K562 (cell line): ENCODE measurements around the gene RABL6. TPM values are rescaled to one million over a fixed set of nuclear protein-coding genes. Genes with fewer than 3 reads are reported as not detected.
A peak's percentile ranks its signal among the peaks of the same experiment; 100 is the strongest.

ENCODE experiments used
- ATAC-seq: fragments of 200-7000 bp; cut with Tn5 transposase; 3 replicates; pipeline ENCODE4 v1.9.1; 2020; ENCODE audit warnings: moderate library complexity
- BruUV-seq: library from RNA; stranded (reverse); fragments of 400-500 nt; replicated peaks from 2 replicates; lab custom pipeline; 2021; lab: Mats Ljungman, UMichigan
- CTCF ChIA-PET: fragments of 300-600 bp; formaldehyde crosslinking; extraction: SDS; loops from one replicate; lab custom pipeline; 2021; ENCODE audit warnings: low intra/inter-chr PET ratio; lab: Yijun Ruan, JAX
- POLR2A ChIA-PET: fragments of 300-600, 350-650 bp; sonication (Branson Sonifier 250); formaldehyde crosslinking; extraction: SDS; loops from one replicate; lab custom pipeline; 2021; ENCODE audit warnings: antibody characterized with exemption, inconsistent platforms; lab: Yijun Ruan, JAX
- DNase-seq, 4 experiments: peaks; one replicate each; pipeline versions ENCODE4 v3.0.0 to v3.0.0-alpha.2; 2011 to 2018; ENCODE audit warnings: low spot score in 3 of 4, mixed read lengths in 3 of 4; ENCODE audit errors: extremely low read depth in 1 of 4
- FAIRE-seq: peaks from 2 replicates; lab custom pipeline; 2011; peaks lifted over from hg19 to GRCh38; lab: Jason Lieb, UNC
- H2AFZ ChIP-seq: 2 replicates; pipeline ENCODE4 v1.6.0; 2011; ENCODE audit warnings: low read depth, low read length, control low read depth, inconsistent platforms
- H3K27ac ChIP-seq: fragments of 200-600 bp; 3 replicates; pipeline ENCODE4 v1.8.0; 2011; ENCODE audit warnings: low read depth, mild to moderate bottlenecking, control low read depth, inconsistent platforms, low read length, moderate library complexity, mixed read lengths; ENCODE audit errors: extremely low read depth
- H3K27me3 ChIP-seq, 2 experiments: fragments of 300-600 bp in 1 of 2; 2 replicates in 1 of 2; 3 replicates in 1 of 2; pipeline versions ENCODE4 v1.6.0 to v1.8.0; 2011; ENCODE audit warnings: inconsistent platforms in 2 of 2, low read length in 2 of 2, mild to moderate bottlenecking in 1 of 2, mixed read lengths in 1 of 2, moderate library complexity in 1 of 2; ENCODE audit not compliant: control insufficient read depth in 2 of 2, insufficient read depth in 2 of 2
- H3K36me3 ChIP-seq: fragments of 300-600 bp; 3 replicates; pipeline ENCODE4 v1.8.0; 2011; ENCODE audit warnings: mild to moderate bottlenecking, low read length, inconsistent platforms; ENCODE audit not compliant: control insufficient read depth, insufficient read depth
- H3K4me1 ChIP-seq, 2 experiments: fragments of 200-600 bp in 1 of 2; replicated peaks in 1 of 2; 2 replicates in 1 of 2; 3 replicates in 1 of 2; pipeline versions ENCODE4 v1.5.1 to v1.8.0; 2011; ENCODE audit warnings: inconsistent platforms in 2 of 2, low read length in 2 of 2, mild to moderate bottlenecking in 1 of 2, mixed read lengths in 1 of 2, moderate library complexity in 1 of 2; ENCODE audit not compliant: control insufficient read depth in 2 of 2, insufficient read depth in 2 of 2
- H3K4me2 ChIP-seq: 2 replicates; pipeline ENCODE4 v1.6.1; 2011; ENCODE audit warnings: low read length, control low read depth, inconsistent platforms, mixed read lengths; ENCODE audit not compliant: insufficient read depth
- H3K4me3 ChIP-seq: fragments of 200-600 bp; sonication (generic), shearing (Covaris generic); 2 replicates; pipeline ENCODE4 v1.5.1; 2016; ENCODE audit warnings: control low read depth, inconsistent platforms
- H3K79me2 ChIP-seq: fragments of 200-600 bp; 3 replicates; pipeline ENCODE4 v1.8.0; 2011; ENCODE audit warnings: low read length, inconsistent platforms; ENCODE audit not compliant: control insufficient read depth, insufficient read depth
- H3K9ac ChIP-seq, 2 experiments: 2 replicates each; pipeline versions ENCODE4 v1.6.0 to v1.6.1; 2011; ENCODE audit warnings: low read depth in 2 of 2, low read length in 2 of 2, control low read depth in 1 of 2, inconsistent platforms in 1 of 2, mild to moderate bottlenecking in 1 of 2, mixed read lengths in 1 of 2; ENCODE audit not compliant: insufficient read depth in 1 of 2
- H3K9me1 ChIP-seq: one replicate; pipeline ENCODE4 v1.6.0; 2011; ENCODE audit warnings: inconsistent platforms, mild to moderate bottlenecking, low read length, moderate library complexity; ENCODE audit not compliant: control insufficient read depth, insufficient read depth
- H3K9me3 ChIP-seq: replicated peaks from 2 replicates; pipeline ENCODE4 v1.5.1; 2011; ENCODE audit warnings: low read depth, low read length, inconsistent platforms; ENCODE audit not compliant: control insufficient read depth, insufficient read depth
- H4K20me1 ChIP-seq: replicated peaks from 2 replicates; pipeline ENCODE4 v1.6.1; 2011; ENCODE audit warnings: low read length, inconsistent platforms, mixed read lengths; ENCODE audit not compliant: control insufficient read depth, insufficient read depth
- AFF1 ChIP-seq, 2 experiments: fragments of 450-650 bp; IDR thresholded peaks; 2 replicates each; pipeline ENCODE4 v1.6.1; 2018; ENCODE audit warnings: mild to moderate bottlenecking in 2 of 2, low read depth in 1 of 2; ENCODE audit not compliant: partially characterized antibody in 2 of 2
- ARHGAP35 ChIP-seq: fragments of 450-650 bp; IDR thresholded peaks from 2 replicates; pipeline ENCODE4 v1.6.1; 2018; ENCODE audit not compliant: partially characterized antibody
- ELK3 ChIP-seq: fragments of 450-650 bp; formaldehyde crosslinking; IDR thresholded peaks from 2 replicates; pipeline ENCODE4 v1.4.0; 2020; ENCODE audit warnings: mild to moderate bottlenecking
- ETS2 ChIP-seq: IDR thresholded peaks from 2 replicates; pipeline ENCODE4 v1.6.1; 2016; ENCODE audit warnings: borderline replicate concordance, missing genetic modification characterization, mild to moderate bottlenecking, moderate library complexity, missing compliant biosample characterization; ENCODE audit not compliant: poor library complexity, severe bottlenecking
- HDAC3 ChIP-seq: fragments of 450-650 bp; IDR thresholded peaks from 2 replicates; pipeline ENCODE4 v1.6.1; 2018; ENCODE audit warnings: borderline replicate concordance, mild to moderate bottlenecking, moderate library complexity; ENCODE audit not compliant: partially characterized antibody
- HNRNPUL1 ChIP-seq: fragments of 200-400 bp; formaldehyde crosslinking; IDR thresholded peaks from 2 replicates; pipeline ENCODE4 v1.6.1; 2017; ENCODE audit warnings: low read length
- MCM3 ChIP-seq: fragments of 450-650 bp; IDR thresholded peaks from 2 replicates; pipeline ENCODE4 v1.6.1; 2016
- MYBL2 ChIP-seq, 2 experiments: fragments of 450-650 bp in 1 of 2; sonication (generic) in 1 of 2; formaldehyde crosslinking in 1 of 2; IDR thresholded peaks; 2 replicates each; pipeline versions ENCODE4 v1.6.1 to v1.8.1; 2017 to 2022; ENCODE audit warnings: borderline replicate concordance in 1 of 2, inconsistent platforms in 1 of 2, low read depth in 1 of 2, mild to moderate bottlenecking in 1 of 2, missing genetic modification reagents in 1 of 2, moderate library complexity in 1 of 2
- NFE2 ChIP-seq: IDR thresholded peaks from 2 replicates; pipeline ENCODE4 v1.6.1; 2014; ENCODE audit warnings: antibody characterized with exemption, low read depth
- SNRNP70 ChIP-seq: fragments of 200-400 bp; formaldehyde crosslinking; optimal IDR thresholded peaks from 2 replicates; pipeline ENCODE3; 2017; ENCODE audit warnings: low read depth, low read length
- STAT6 ChIP-seq: sonication (generic); formaldehyde crosslinking; IDR thresholded peaks from 2 replicates; pipeline ENCODE4 v1.8.1; 2023; ENCODE audit warnings: mild to moderate bottlenecking, missing genetic modification reagents
- TARDBP ChIP-seq: fragments of 450-650 bp; IDR thresholded peaks from 2 replicates; pipeline ENCODE4 v1.6.1; 2016
- TCF3 ChIP-seq: sonication (generic); formaldehyde crosslinking; IDR thresholded peaks from 2 replicates; pipeline ENCODE4 v1.4.0; 2020; ENCODE audit warnings: mild to moderate bottlenecking, missing genetic modification reagents
- WHSC1 ChIP-seq: IDR thresholded peaks from one replicate; pipeline ENCODE4 v1.6.1; 2012; ENCODE audit warnings: low read length, control low read depth, inconsistent platforms
- WGBS: fragments of 100-300 bp; shearing (Covaris generic); methylation state at CpG from one replicate; pipeline ENCODE4 v1.1.6; 2016; ENCODE audit warnings: low coverage, mixed read lengths; ENCODE audit not compliant: insufficient coverage; ENCODE audit errors: missing lambda C conversion rate; 5-methylcytosine and 5-hydroxymethylcytosine counted together
- in situ Hi-C: fragments of 300-500 bp; cut with MboI; formaldehyde crosslinking; loops from 4 replicates; pipeline ENCODE4 v1.15.0; 2018; ENCODE audit warnings: inconsistent platforms, mixed read lengths
- intact Hi-C: fragments of 100-400 bp; cut with micrococcal nuclease; formaldehyde crosslinking; loops from 2 replicates; pipeline ENCODE4 v1.14.2; 2022
- polyA plus RNA-seq, 8 experiments: library from polyadenylated mRNA; depleted of rRNA in 4 of 8; stranded (reverse) in 5 of 8; unstranded in 3 of 8; fragments of >200 nt; fragmentation: Nextera tagmentation in 2 of 8; fragmentation: Illumina TruSeq in 1 of 8; extraction: Ambion mirVana in 2 of 8; extraction: Trizol in 1 of 8; gene quantifications; 2 replicates each; pipeline versions ENCODE4 v1.2.1 to v1.2.3, GENCODE V29; 2011 to 2014; ENCODE audit warnings: inconsistent platforms in 1 of 8, missing spikeins in 1 of 8
- total RNA-seq, 7 experiments: library from RNA; depleted of rRNA in 6 of 7; stranded (reverse); fragments of >200 nt in 6 of 7; fragmentation: Illumina TruSeq in 2 of 7; extraction: Trizol in 2 of 7; gene quantifications; 2 replicates each; pipeline versions ENCODE4 v1.2.1 to v1.2.3, GENCODE V29; 2011 to 2021; ENCODE audit warnings: low replicate concordance in 1 of 7

Gene RABL6
- total and polyA plus RNA-seq, 9 of the 15 experiments (the other 6 are each of a cell fraction or from before 2014, with no cell fraction given): 5.6 to 181 (median 84.5) TPM

- DNase-seq (no peak), FAIRE-seq (no peak), ATAC-seq (no peak)
- Histone ChIP-seq H3K27ac (no peak overlapping the region), H3K4me3 (no peak overlapping the region; the same call in 1 of the 2 replicates), H3K9me1 (no peaks in the 10 kb centered on the region), H3K36me3 (peaks cover 28% of the 10 kb centered on the region), H3K27me3 (no peaks in the 10 kb centered on the region), H3K9me3 (no peaks in the 10 kb centered on the region), H3K79me2 (peaks cover 48% of the 10 kb centered on the region), H3K4me2 (0 out of 2 replicates have a peak overlapping the region, but pooled peaks have one; percentile 94), H3K9ac (peak overlapping the region; percentile 77 to 99; a peak in 3 of 4 replicates), H3K4me1 (peaks cover 25 to 65% of the 10 kb centered on the region in 2 experiments), H2AFZ (no peak overlapping the region), H4K20me1 (no peaks in the 10 kb centered on the region)
- CTCF ChIA-PET: no interaction called here
- 92% methylated on average over 8 of the region's 10 CpGs for WGBS
- intact Hi-C loops (no loop called here), in situ Hi-C loops (no loop called here)
- BruUV-seq: no TSS peak
- POLR2A ChIA-PET: interaction anchor here (0.6 to 3.6 kb wide), 5 partner anchors 13 to 435 kb away, joined by 3 to 14 read pairs (median 3); partner anchors contain the start of gene TUBB4B
- TF ChIP-seq MYBL2 (IDR thresholded peaks at IDR 0.05; ENCODE audit: low read depth) (no peak), MYBL2 (CRISPR knock-in tag; IDR thresholded peaks at IDR 0.05; ENCODE audit: borderline replicate concordance) (no peak), ARHGAP35 (no peak), ELK3 (CRISPR knock-in tag) (no peak), HDAC3 (no peak), AFF1 (IDR thresholded peaks at IDR 0.05; ENCODE audit: low read depth in 1 of 2, partially characterized antibody in 2 of 2) (no peak), TARDBP (no peak), WHSC1 (no peak), MCM3 (no peak), STAT6 (CRISPR knock-in tag) (no peak), TCF3 (CRISPR knock-in tag) (no peak), SNRNP70 (no peak), NFE2 (no peak), HNRNPUL1 (no peak), ETS2 (tag) (no peak)
Observed at GRCh38 chr9:136806067-136806466, 1.7 kb upstream of the RABL6 start.
